Measurements from ENCODE around the gene ZBTB3. TPM values are rescaled to one million over a fixed set of nuclear protein-coding genes. Genes with fewer than 3 reads are reported as not detected.

The ZBTB3 gene
- total RNA-seq, 2 experiments from 2014 or later: 2.3 to 3.5 TPM

DNA sequence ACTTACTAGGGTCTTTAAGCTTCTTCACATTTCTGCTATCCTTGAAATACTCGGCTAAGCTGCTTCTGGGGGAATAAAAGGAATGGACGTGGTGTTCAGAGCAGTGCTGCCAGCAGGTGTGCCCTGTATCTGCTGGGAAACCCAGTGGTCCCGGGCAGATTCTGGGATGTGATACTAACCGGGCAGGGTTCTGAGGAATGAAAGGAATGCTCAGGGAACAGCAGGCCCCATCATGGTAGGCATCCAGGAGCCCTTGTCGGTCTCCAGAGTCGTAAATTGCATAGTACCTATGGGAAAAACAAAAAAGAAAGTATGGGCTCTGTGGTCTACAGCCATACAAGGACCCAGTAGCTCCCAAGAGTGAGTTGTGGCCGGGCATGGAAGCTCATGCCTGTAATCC is 42.3 kb upstream of the ZBTB3 start:
- CTCF ChIA-PET: interaction anchor here (1.7 kb wide), 1 partner anchor 10 kb away, joined by 7 read pairs; no protein-coding TSS in a partner anchor
- Histone ChIP-seq H3K27me3 (ENCODE audit: control insufficient read depth in 1 of 2, insufficient read depth in 2 of 2, low read length in 2 of 2) (no peaks in the 10 kb centered on the region), H3K27ac (ENCODE audit: low read depth in 1 of 2, low read length in 2 of 2) (no peak overlapping the region), H3K4me3 (ENCODE audit: low read length) (no peak overlapping the region), H3K4me1 (ENCODE audit: insufficient read depth, low read length) (peaks cover 19% of the 10 kb centered on the region), H3K36me3 (ENCODE audit: insufficient read depth, low read length) (peaks cover 91% of the 10 kb centered on the region), H3K9me3 (ENCODE audit: control insufficient read depth in 1 of 2, insufficient read depth in 1 of 2, low read length in 2 of 2) (no peaks in the 10 kb centered on the region)
- Mint-ChIP-seq H3K36me3 (ENCODE audit: low read depth) (peaks cover 89% of the 10 kb centered on the region), H3K9me3 (no peaks in the 10 kb centered on the region), H3K4me3 (no peak overlapping the region), H3K27ac (no peak overlapping the region), H3K27me3 (no peaks in the 10 kb centered on the region), H3K4me1 (ENCODE audit: low read depth) (peaks cover 20% of the 10 kb centered on the region)
- TF ChIP-seq, protein P1, sequence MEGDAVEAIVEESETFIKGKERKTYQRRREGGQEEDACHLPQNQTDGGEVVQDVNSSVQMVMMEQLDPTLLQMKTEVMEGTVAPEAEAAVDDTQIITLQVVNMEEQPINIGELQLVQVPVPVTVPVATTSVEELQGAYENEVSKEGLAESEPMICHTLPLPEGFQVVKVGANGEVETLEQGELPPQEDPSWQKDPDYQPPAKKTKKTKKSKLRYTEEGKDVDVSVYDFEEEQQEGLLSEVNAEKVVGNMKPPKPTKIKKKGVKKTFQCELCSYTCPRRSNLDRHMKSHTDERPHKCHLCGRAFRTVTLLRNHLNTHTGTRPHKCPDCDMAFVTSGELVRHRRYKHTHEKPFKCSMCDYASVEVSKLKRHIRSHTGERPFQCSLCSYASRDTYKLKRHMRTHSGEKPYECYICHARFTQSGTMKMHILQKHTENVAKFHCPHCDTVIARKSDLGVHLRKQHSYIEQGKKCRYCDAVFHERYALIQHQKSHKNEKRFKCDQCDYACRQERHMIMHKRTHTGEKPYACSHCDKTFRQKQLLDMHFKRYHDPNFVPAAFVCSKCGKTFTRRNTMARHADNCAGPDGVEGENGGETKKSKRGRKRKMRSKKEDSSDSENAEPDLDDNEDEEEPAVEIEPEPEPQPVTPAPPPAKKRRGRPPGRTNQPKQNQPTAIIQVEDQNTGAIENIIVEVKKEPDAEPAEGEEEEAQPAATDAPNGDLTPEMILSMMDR (IDR thresholded peaks at IDR 0.05): no peak
- intact Hi-C loops (cut with DNase I, micrococcal nuclease): no loop called here
- POLR2A ChIA-PET: interaction anchor here (0.6 to 3.0 kb wide), 5 partner anchors 9 to 124 kb away, joined by 3 to 18 read pairs (median 3); partner anchors contain the start of genes LBHD1, NXF1, TMEM179B and WDR74
- ATAC-seq (ENCODE audit: poor library complexity) (no peak), DNase-seq (no peak)

DNA sequence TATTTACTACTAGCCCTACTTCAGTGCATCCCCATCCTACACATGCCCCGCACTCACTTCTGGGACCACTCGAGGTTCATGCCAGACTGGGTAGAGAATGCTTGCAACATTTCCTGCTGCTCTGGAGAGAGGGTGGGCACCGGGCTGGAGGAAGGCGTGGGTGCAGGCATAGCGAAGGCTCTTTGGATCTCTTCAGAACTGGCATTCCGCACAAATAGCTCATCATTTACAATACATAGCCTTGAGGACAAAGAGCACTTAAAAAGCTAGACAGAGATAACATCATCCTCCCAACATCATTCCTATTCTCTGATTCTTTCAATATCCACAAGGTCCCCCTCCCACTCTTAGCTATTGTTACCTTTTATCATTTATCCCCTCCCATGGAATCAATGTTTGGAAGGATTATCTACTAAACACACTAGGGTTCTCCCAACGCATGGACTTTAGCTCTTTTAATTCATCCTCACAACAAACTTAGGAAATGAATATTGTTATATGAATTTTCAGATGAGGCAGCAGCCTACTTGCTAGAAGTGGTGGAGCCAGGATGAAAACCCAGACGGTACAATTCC is 40.3 kb upstream of the ZBTB3 start:
- ATAC-seq (ENCODE audit: poor library complexity): no peak
- H3K27me3 Mint-ChIP-seq: no peaks in the 10 kb centered on the region
- peaks cover 36% of the 10 kb centered on the region for H3K4me1 ChIP-seq (ENCODE audit: insufficient read depth, low read length)
- DNase-seq: peak in 1 of 14 experiments; percentile 2
- no peak overlapping the region for H3K27ac ChIP-seq (ENCODE audit: low read depth in 1 of 2, low read length in 2 of 2)
- TF ChIP-seq, protein P1 (IDR thresholded peaks at IDR 0.05): no peak
- POLR2A ChIA-PET: interaction anchor here (0.7 to 2.3 kb wide), 9 partner anchors 11 to 87 kb away, joined by 3 to 9 read pairs (median 6); partner anchors contain the start of genes HNRNPUL2, NXF1, POLR2G and SLC3A2
- intact Hi-C loops (cut with DNase I, micrococcal nuclease): no loop called here
- H3K4me3 Mint-ChIP-seq: peak overlapping the region; percentile 49
- peaks cover 91% of the 10 kb centered on the region for H3K36me3 Mint-ChIP-seq (ENCODE audit: low read depth)
- H3K27me3 ChIP-seq (ENCODE audit: control insufficient read depth in 1 of 2, insufficient read depth in 2 of 2, low read length in 2 of 2): no peaks in the 10 kb centered on the region
- peaks cover 38% of the 10 kb centered on the region for H3K4me1 Mint-ChIP-seq (ENCODE audit: low read depth)
- H3K36me3 ChIP-seq (ENCODE audit: insufficient read depth, low read length): peaks cover 84% of the 10 kb centered on the region
- no peak overlapping the region for H3K4me3 ChIP-seq (ENCODE audit: low read length)
- CTCF ChIA-PET: interaction anchor here (0.9 to 1.0 kb wide), 2 partner anchors 8 to 87 kb away, joined by 3 to 6 read pairs; partner anchors contain the start of gene SLC3A2
- no peaks in the 10 kb centered on the region for H3K9me3 Mint-ChIP-seq
- H3K27ac Mint-ChIP-seq: peak overlapping the region; percentile 71
- no peaks in the 10 kb centered on the region for H3K9me3 ChIP-seq (ENCODE audit: control insufficient read depth in 1 of 2, insufficient read depth in 1 of 2, low read length in 2 of 2)

DNA sequence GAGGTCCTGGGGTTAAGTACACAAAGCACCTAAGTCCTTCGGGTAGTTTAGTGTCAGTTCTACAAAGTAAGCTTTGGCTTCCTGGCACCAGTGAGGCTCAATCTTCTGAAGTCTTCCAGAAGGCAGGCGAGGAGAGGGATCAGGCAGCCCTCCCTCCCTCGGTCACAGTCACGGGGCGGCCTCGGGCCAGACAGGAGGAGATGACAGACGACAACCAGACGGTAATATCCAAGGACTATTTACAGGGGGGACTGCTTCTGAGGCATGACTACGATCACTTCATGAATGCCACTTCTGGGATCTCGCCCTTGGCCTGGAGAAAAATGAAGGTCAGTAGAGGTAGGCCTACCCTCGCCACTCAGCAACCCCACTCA is 38.2 kb upstream of the ZBTB3 start:
- H3K4me1 Mint-ChIP-seq (ENCODE audit: low read depth): peaks cover 56% of the 10 kb centered on the region
- H3K27me3 Mint-ChIP-seq: no peaks in the 10 kb centered on the region
- H3K9me3 ChIP-seq (ENCODE audit: control insufficient read depth in 1 of 2, insufficient read depth in 1 of 2, low read length in 2 of 2): no peaks in the 10 kb centered on the region
- H3K36me3 Mint-ChIP-seq (ENCODE audit: low read depth): peaks cover 87% of the 10 kb centered on the region
- DNase-seq (peak in 4 of 14 experiments; percentile 8 to 58 (median 20)), ATAC-seq (ENCODE audit: poor library complexity) (peak; percentile 10)
- POLR2A ChIA-PET: interaction anchor here (0.6 to 8.8 kb wide), 13 partner anchors 8 to 127 kb away, joined by 3 to 273 read pairs (median 3); partner anchors contain the start of genes C11orf98, CSKMT, HNRNPUL2 and NXF1
- TF ChIP-seq, protein P1 (IDR thresholded peaks at IDR 0.05): no peak
- H3K4me1 ChIP-seq (ENCODE audit: insufficient read depth, low read length): peaks cover 54% of the 10 kb centered on the region
- H3K4me3 ChIP-seq (ENCODE audit: low read length): peak overlapping the region; percentile 99
- CTCF ChIA-PET: interaction anchor here (1.0 kb wide), 1 partner anchor 89 kb away, joined by 3 read pairs; the partner anchor contains the start of gene SLC3A2
- H3K27me3 ChIP-seq (ENCODE audit: control insufficient read depth in 1 of 2, insufficient read depth in 2 of 2, low read length in 2 of 2): no peaks in the 10 kb centered on the region
- H3K27ac Mint-ChIP-seq: peak overlapping the region; percentile 98
- H3K36me3 ChIP-seq (ENCODE audit: insufficient read depth, low read length): peaks cover 71% of the 10 kb centered on the region
- peak overlapping the region; percentile 98 for H3K4me3 Mint-ChIP-seq
- intact Hi-C loops (cut with DNase I, micrococcal nuclease): loop anchor here in 1 of 2 experiments (1.0 kb wide), 1 partner anchor 13 kb away; the partner anchor contains the start of gene NXF1
- H3K9me3 Mint-ChIP-seq: no peaks in the 10 kb centered on the region
- H3K27ac ChIP-seq (ENCODE audit: low read depth in 1 of 2, low read length in 2 of 2): peak overlapping the region; percentile 78 to 84

All from CD4-positive, alpha-beta T cell (primary cell).